ENCODE results near the gene RHBG.

Gene RHBG

GRCh38 chr1:156386949-156387869 lies 18.2 kb downstream of the RHBG start:
- DNase-seq, result no peak

DNA sequence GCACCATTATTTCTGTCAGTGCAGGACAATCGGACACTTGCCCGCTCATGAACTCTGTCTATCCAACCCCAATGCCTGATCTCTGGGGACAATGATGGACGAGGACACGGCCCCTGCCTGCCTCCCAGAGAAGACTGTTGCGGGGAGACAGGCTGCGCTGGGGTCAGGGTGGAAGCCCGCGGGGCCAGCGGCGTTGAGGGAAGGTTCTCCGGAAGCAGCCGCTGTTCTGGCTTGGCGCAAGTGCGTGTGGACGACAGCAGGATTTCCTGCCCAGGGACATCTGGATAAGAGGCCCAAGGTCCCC lies 18.8 kb downstream of the RHBG start:
- no peak for DNase-seq

DNA sequence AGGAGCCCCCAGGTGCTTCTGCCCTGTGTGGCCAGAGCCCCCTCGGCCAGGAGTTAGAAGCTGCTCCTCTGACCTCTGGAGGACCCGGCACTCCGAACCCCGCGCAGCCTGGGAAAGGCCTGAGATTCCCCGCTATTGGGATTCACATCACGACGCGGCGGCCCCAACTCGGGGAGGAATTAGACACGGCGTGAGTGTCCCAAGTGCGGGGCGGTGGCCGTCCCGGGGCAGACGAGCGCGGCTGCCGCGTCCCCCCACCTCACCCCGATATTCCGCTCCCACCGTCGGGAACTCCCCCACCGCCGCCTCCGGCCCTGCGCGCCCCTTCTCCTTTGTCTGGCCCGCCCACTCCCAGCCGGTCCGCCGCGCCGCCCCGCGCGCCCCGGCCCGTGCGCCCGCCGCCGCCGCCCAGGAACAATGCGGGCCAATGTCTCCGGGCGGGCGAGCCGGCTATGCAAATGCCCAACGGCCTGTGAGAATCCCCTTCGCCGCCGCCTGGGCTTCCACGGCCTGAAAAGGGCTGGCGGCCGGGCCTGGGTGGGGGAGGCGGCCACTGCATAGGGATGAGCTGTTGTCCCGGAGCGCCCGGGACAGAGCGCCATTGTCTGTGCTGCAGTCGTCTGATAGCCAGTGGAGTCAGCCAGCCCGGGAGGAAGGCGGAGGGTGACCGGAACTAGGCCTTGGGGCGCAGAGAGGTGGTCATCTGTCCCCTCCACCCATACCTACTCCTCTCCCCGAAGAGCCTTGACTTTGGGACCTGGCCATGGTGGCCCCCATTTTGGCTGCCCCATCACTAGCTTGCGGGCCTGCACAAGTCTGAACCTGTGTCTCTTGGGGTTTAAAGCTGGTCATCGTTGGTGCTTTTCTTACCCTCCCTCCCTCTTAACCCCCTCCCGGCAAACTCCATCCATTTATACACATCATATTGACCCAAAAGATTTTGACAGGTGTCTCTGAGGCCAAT lies 19.4 kb downstream of the RHBG start:
- DNase-seq, result no peak

DNA sequence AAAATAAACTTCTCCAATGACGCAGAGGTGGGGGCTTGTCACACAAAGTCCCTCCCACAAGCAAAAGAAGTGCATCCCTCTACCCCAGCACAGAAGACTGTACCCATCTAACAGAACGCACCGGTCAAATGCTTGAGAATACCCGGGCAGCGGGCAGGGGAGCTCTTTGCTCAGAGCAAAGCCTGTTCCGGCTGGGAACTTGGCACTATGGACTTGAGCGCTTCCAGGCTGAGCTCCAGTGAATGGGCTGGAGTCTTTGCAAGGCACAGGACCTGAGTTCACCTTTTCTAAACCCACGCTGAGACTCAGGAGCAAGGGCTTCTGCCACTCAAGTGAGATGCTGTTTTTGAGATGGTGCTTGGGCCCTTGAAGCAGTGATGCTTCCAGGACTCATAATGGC lies 20.3 kb downstream of the RHBG start:
- DNase-seq, result no peak

DNA sequence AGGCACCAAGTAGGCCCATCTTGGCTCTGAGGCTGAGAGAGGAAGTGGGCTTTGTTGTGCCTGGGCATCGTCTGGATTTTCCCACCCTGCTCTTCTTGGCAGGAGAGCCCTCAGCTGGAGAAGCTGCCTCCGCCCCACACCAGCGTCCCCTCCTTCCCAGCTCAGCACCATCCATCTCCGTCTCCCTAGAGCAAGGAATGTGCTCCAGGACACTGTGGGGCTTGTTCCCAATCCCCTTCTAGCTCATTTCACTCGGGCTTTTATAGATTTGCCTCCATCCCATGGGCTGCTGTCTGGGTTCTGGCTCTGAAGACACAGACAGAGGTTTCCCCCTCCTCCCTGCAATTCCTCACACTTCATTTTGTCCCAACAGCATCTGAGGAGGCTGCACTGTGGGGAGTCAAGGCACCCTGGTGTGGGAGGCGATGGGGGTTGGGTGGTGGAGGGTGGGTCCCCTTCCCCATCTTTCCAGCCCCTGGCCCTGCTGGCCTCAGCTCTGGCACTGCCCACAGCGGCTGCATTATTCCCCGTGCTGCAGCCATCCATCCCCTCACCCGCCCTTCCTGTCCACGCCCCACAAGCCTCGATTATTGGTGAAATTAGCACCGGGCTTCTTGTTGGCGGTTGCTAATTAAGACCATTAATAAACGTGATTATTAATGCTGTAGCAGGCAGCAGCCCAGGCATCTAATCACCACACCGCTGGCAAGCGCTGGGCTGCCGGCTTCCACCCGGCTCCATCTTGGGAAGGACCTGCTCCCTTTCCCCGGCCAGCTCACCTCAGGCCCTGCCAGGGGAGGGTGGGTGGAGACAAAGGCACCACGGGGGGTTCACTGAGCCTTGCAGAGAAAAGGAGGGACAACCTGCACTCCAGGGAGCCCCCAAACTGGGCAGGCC lies 21.7 kb downstream of the RHBG start:
- DNase-seq, result no peak

GRCh38 chr1:156391366-156391677 lies 22.3 kb downstream of the RHBG start:
- no peak for DNase-seq

DNA sequence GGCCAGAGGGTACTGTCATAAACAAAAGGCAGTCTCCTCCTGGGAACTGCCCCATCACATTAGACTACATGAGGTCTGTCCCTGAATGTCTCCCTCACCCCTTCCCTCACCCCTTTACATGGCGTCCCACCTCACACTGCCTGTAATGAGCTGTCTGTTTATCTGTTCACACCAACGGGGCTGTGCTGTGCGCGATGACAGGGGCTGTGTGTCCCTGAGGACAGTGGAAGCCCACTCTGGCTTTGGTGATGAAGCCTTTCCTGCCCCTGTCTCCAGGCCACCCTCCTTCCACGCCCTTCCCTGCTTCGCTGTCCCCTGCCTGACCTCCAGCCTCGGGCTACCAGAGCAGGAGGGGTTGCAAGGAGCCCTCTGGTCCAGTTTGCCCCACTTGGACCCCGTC lies 22.7 kb downstream of the RHBG start:
- DNase-seq, result no peak

DNA sequence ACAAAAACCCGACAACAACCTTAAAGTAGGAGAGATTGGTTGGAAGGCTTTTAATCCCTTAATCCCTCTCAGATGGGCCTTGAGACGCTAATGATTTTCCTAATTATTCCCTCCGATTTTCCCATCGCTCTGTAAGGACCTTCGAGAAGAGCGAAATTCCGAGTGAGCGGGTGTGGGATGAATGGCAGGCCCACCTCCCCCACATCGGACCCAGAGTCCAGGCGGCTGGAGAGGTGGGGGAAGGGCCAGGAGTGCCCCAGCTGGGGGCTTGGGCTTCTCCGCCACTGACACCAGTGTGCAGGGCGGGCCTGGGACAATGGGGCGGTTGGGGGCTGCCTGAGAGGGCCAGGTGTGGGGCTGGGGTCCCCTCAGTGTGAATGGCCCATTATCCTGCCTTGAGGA lies 23.4 kb downstream of the RHBG start:
- DNase-seq, result no peak

GRCh38 chr1:156393095-156393494 lies 24.1 kb downstream of the RHBG start:
- DNase-seq, result no peak

- DNase-seq, result no peak
These were observed 25.1 kb downstream of the RHBG start for GRCh38 chr1:156394082-156394481.

DNA sequence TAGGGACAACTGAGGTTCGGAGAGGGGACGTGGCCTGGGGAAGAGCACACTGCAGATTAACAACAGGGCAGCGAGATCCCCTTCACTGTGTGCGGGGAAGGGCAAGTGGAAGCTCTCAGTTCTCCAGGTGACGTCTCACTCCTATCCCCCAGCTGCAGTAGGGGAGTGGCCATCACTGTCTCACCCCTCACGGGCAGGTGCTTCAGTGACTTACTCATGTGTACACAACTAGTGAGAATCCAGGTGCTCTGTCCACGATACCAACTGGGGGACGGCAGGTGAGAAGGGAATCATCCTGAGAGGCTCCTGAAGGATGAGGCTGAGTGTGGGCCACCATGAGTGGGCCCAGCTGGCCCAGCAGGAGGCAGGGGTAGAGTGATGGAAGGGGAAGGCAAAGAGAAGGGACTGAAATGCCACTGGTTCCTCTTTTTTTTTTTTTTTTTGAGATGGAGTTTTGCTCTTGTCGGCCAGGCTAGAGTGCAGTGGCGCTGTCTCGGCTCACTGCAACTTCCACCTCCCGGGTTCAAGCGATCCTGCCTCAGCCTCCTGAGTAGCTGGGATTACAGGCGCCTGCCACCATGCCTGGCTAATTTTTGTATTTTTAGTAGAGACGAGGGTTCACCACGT lies 25.9 kb downstream of the RHBG start:
- no peak for DNase-seq

GRCh38 chr1:156399355-156400125 lies 30.5 kb downstream of the RHBG start:
- DNase-seq, result no peak

- DNase-seq, result no peak
These were observed 31.4 kb downstream of the RHBG start for GRCh38 chr1:156400191-156400935.

DNA sequence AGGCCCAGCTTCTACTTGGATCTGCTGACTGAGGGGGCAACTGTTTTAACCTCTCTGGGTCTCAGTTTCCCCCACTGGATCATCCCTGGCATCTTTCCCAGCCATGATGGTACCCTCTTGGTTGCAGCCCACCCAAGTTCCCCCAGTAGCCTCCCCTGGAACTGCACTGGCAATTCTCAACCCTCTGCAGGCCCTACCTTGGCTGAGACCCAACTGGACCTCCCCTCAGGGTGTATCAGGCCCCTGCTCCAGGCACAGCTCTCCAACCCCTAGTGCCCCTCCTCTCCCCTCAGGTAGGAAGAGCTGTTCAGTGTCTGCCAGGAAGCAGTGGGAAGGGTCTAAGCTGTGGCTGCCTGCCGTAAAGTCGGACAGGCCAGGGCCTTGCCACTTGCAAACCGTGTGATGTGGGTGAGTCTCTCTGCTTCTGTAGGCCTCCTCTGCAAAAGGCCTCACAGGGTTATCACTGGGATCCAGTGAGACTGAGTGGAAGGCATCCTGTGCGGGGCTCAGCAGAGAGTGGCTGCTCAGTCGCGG lies 32.1 kb downstream of the RHBG start:
- no peak for DNase-seq

GRCh38 chr1:156401681-156402081 lies 32.7 kb downstream of the RHBG start:
- DNase-seq, result no peak

DNA sequence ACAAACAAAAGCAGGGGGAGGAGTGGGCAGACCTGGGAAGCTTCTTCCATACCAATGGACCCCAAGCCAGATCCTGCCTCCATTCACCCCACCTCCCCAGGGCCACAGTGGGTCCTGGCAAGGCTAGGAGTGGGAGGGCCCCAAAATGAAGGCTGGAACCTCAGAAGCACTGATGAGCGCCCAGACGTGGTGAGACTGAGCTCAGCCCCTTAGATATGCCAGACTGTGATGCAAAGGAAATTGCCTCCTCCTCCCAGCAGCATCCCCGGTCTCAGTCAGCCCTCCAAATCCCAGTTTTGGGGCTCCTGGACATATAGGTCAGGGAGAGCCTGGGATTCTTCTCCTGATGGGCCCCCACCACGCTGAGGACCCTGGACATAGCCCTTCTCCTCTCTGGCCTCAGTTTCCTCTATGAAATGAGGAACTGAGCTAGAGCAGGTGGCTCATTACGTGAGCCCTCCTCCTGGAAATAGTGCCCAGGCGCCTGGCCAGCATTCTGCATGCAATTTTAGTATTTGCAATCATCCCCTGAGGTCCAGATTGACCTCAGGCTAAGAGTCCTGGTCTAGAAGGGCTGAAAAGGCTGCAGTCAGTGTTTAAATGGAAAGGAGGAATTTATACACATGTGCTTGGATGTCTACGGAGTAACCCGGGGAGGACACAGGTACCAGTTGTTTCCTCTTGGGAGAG lies 33.5 kb downstream of the RHBG start:
- no peak for DNase-seq

DNA sequence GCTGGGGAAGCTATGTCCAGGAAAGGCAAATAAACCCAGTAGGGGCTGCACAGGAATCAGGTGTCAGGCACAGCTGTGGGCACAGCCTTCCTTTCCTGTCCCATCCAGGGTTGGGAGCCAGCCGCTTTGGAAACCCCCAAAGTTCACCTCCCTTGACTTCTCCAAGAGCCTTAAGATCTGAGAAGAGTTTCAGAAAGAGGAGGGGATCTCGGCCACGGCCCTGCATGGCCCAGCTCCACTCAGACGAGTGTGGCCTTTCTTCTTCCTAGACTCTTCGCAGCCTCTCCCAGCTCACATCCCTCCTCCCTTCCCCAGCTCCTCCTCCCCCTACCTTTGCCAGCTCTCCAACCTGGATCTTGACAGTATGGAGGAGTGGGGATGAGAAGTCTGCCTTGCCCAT lies 36.7 kb downstream of the RHBG start:
- DNase-seq, result no peak

GRCh38 chr1:156406251-156406650 lies 37.2 kb downstream of the RHBG start:
- no peak for DNase-seq

DNA sequence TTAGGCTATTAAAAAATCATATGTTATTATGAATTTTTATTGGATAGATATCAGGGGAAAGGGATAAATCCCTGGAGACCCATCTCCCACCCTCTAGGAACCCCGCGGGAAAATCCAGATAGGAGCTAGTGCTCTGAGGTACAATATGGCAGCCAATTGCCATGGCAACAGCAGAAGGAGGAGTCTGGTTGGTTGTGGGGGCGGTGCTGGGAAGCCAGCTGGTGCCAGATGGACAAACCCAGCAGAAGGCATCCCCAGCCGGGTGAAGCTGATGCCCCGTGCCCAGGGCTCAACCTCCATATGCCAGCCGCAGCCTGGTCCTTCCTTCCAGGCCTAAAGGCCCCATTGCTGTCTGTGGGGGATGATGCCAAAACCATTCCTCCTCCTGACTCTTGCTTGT lies 38.3 kb downstream of the RHBG start:
- DNase-seq, result no peak

DNA sequence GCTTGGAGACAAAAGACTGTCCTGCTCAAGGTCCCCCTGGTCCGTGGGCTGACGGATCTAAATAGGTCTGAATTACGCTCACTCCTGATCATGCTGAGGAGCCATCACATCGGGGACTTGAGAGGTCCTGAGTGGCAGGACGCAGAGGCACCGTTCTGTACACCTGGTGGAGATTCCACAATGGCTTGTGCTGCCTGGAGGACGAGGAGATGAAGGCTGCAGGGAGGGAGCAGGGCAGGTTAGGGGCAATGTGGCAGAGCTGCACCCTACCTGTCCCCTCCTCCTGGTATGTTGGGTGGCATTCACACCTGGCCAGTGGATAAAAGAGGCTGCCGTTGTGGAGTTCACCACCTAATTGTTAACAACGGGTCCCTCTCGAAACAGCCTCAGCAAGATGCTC lies 38.7 kb downstream of the RHBG start:
- DNase-seq, result no peak

Measured in activated effector memory CD4-positive, alpha-beta T cell treated with Interleukin-2 at 50 U/mL for 16 hours (primary cell).